ENCODE results near the gene MON2.
"Not testable (repeated sequence)": the region's sequence is repeated elsewhere in the genome, so short reads cannot be mapped to it uniquely, and the experiment has no call there.

MON2 gene, protein sequence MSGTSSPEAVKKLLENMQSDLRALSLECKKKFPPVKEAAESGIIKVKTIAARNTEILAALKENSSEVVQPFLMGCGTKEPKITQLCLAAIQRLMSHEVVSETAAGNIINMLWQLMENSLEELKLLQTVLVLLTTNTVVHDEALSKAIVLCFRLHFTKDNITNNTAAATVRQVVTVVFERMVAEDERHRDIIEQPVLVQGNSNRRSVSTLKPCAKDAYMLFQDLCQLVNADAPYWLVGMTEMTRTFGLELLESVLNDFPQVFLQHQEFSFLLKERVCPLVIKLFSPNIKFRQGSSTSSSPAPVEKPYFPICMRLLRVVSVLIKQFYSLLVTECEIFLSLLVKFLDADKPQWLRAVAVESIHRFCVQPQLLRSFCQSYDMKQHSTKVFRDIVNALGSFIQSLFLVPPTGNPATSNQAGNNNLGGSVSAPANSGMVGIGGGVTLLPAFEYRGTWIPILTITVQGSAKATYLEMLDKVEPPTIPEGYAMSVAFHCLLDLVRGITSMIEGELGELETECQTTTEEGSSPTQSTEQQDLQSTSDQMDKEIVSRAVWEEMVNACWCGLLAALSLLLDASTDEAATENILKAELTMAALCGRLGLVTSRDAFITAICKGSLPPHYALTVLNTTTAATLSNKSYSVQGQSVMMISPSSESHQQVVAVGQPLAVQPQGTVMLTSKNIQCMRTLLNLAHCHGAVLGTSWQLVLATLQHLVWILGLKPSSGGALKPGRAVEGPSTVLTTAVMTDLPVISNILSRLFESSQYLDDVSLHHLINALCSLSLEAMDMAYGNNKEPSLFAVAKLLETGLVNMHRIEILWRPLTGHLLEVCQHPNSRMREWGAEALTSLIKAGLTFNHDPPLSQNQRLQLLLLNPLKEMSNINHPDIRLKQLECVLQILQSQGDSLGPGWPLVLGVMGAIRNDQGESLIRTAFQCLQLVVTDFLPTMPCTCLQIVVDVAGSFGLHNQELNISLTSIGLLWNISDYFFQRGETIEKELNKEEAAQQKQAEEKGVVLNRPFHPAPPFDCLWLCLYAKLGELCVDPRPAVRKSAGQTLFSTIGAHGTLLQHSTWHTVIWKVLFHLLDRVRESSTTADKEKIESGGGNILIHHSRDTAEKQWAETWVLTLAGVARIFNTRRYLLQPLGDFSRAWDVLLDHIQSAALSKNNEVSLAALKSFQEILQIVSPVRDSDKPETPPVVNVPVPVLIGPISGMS (N-terminal part only)
- total RNA-seq, result 177 to 188 reads per million in 2 donors

DNA sequence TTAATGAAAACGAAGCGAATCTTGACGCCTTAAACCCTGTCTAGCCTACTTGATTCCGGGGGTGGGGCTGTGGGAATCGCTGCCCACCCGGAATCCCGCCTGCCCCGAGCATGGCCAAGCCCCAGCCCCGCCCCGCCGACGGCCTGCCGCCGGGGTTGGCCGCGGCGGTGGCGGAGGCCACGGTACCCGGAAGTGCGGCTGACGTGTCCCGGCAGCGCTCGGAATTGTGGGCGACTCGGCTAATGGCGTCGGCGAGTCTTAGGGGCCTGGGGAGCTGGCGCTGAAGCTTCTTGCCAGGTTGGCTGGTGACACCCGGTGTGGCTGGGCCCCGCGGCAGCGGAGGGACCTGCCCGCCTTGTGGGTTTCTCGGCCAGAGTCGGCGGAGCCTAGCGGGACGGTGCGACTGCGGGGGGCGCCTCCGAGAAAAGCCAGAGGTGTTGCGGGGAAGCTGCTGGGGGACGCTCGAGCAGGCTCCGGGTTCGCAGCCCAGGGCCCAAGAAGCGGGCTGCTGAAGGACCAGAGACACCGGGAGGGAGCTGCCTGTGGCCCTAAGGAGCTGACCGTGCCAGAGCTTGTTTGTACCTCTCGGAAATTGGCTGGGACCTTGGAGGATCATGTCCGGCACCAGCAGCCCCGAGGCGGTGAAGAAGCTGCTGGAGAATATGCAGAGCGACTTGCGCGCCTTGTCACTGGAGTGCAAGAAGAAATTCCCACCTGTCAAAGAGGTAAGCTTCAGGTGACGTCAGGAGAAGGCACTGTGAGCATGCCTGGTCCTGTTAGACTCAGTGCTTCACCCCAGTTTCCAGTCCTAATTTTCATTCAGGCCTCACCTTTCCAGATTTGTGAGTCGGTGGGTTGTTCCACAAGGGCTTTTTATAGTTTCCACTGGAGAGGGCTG lies at the start of gene MON2:
Gene MON2 (plus strand): TSS at position 233 of the 898 bp plus-strand sequence. CDS start 382 bp downstream, at position 615.
- peak; percentile 85 for DNase-seq

DNA sequence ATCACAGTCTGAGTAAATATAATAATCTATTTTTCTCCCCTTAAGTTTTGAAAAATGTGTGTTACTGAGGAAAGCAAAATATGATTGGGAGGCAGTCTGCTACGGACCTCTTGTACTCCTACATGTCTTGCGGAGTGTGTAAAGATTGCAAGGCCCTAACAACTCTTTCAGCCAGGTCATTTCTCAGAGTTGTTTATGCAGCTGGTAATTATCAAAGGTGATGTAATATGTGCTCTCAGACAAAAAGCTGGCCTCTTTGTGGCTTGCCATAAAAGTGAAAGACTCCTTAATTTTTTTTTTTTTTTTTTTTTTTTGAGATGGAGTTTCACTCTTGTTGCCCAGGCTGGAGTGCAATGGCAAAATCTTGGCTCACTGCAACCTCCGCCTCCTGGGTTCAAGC lies 40.5 kb upstream of the MON2 start:
- no peak for DNase-seq

DNA sequence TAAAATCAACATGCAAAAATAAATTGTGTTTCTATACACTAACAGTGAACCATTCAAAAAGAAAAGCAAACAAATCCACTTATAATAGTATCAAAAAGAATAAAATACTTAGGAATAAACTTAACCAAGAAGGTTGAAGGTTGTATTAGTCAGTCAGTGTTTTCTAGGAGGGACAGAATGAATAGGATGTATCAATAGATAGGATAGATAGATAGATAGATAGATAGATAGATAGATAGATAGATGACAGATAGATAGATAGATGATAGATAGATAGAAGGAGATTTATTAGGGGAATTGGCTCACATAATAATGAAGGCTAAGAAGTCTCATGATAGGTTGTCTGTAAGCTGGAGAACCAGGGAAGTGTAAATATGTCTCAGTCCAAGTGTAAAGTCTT lies 37.2 kb upstream of the MON2 start:
- no peak for DNase-seq

- no peak for DNase-seq
These were observed 31.9 kb upstream of the MON2 start for GRCh38 chr12:62434494-62435302.

DNA sequence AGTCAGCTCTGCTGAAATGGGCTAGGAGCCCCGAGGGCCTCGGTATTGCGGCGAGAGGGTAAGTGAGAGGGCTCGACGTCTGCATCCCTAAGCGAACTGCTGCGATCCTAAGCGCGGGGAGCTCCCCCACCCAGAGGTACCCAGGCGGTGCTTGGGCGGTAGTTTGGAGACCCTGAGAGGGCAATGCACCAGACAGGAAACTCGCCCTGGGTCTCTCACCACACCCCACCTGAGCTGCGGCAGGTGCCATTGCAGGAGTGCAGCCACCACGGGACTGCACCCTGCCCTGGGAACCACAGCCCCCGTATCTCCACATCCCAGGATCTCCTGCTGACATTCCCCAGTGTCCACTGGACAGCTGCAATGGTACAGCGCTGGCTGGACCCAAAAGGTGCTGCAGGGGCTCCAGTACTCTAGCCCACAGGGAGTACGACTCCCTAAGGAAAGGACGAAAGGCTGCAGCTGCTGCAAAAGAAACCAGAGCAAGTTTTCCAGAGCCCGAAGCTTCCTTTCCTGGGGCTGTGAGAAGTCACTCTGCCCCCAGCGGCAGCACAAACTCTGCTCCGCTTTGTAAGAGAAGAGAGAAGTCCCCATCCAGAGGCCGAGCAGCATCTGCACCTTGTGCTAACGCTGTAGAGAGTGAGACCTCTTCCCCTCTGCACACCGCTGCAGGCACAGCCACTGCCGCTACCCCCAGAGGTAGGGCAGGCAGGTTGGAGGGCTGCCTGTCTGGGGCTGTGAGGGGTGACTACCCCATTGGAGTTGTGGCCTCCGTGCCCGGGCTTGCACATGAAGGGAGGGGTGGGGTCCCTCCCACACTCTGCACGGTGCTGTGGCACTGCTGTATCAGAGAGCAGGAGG lies 31.1 kb upstream of the MON2 start:
- no peak for DNase-seq

GRCh38 chr12:62436164-62436503 lies 30.5 kb upstream of the MON2 start:
- no peak for DNase-seq

DNA sequence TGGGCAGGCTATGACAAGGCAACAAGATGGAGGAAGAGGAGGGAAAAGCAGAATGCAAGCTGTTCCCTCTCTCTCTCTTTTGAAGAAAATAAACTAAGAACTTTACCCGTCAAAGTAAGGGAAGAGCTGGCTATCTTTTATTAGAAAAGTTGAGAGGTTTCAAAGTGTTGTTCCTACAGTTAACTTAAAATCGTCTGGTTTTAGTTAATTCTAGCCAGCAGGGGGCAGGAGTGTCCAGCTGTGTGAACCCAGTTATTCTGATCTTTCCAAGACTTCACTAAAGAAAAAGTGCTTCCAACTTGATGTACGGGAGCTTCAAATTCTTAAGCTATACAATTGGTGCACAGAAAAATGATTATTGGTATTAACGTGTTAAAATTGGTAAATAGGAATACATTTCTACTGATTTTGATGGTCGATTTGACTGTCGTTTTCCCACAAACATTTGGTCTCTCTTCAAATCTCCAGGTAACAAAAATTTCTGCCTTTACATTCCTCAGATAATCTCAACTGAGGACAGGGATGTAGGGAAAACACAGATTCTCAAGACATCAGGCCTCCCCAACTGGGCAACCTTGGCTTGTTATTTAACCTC lies 28.4 kb upstream of the MON2 start:
- no peak for DNase-seq

DNA sequence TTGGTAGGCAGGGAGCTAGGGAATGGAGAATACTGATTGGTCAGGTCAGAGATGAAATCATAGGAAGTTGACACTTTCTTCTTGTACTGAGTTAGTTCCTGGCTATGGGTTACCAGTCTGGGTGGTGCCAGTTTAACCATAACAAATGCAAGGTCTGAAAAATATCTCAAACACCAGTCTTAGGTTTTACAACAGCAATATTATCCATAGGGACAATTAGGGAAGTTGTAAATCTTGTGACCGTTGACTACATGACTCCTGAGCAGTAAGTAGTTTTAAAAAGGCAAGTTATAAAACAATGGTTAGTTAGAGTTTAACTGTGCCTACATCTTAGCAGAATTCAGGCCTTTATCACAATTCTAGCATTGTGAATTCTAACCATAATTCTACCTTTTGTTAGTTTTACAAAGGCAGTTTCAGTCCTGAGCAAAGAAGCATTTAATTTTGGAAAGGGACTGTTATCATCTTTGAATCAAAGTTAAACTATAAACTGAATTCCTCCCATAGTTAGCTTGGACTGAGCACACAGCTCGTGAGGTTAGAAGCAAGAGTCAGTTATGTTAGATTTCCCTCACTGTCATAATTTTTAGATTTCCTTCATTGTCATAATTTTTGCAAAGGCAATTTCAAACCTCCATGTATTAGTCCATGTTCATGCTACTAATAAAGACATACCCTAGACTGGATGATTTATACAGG lies 19.7 kb upstream of the MON2 start:
- DNase-seq, result no peak

GRCh38 chr12:62448436-62448835 lies 18.2 kb upstream of the MON2 start:
- DNase-seq, result no peak

GRCh38 chr12:62455429-62455828 lies 11.2 kb upstream of the MON2 start:
- not testable (repeated sequence) for DNase-seq

DNA sequence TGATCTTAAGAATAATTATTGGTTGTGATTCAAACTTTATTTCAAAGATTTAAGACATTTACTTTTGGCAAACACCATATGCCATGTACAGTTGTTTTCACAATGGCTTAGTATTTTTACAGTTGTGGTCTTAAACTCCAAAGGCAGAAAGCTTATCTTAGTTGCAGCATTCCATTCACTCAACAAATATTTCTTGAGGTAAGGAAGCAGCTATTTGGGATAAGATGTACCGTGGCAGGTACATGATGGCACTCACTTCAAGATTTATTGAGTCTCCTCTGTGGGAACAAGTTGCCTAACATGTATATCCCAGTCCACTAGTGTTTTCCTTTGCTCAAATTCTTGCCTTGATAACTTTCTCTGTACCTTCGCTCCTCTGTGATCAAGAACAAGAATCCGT lies 8.0 kb upstream of the MON2 start:
- no peak for DNase-seq

- DNase-seq, result no peak
These were observed 6.7 kb upstream of the MON2 start for GRCh38 chr12:62459976-62460375.

DNA sequence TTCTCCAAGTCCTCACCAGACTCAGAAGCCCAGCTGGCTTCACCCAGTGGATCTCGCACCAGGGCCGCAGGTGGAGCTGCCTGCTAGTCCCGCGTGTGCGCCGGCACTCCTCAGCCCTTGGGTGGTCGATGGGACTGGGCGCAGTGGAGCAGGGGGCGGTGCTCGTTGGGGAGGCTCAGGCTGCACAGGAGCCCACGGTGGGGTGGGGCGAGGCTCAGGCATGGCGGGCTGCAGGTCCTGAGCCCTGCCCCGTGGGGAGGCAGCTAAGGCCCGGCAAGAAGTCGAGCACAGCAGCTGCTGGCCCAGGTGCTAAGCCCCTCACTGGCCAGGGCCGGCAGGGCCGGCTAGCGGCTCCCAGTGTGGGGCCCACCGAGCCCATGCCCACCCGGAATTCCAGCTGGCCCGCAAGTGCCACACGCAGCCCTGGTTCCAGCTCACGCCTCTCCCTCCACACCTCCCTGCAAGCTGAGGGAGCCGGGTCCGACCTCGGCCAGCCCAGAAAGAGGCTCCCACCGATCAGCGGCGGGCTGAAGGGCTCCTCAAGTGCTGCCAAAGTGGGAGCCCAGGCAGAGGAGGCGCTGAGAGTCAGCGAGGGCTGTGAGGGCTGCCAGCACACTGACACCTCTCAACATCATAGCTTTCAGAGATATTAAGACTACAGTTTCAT lies 5.3 kb upstream of the MON2 start:
- not testable (repeated sequence) for DNase-seq

DNA sequence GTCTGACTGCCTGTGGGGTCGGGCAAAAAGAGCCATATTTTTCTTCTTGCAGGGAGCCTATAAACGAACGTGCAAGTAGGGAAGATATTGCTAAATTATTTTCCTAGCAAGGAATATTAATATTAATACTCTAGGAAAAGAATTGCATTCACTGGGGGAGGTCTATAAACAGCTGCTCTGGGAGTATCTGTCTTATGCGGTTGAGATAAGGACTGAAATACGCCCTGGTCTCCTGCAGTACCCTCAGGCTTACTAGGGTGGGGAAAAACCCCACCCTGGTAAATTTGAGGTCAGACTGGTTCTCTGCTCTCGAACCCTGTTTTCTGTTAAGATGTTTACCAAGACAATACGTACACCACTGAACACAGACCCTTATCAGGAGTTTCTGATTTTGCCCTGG lies 3.4 kb upstream of the MON2 start:
- DNase-seq, result not testable (repeated sequence)

- no peak for DNase-seq
These were observed 520 bp upstream of the MON2 start for GRCh38 chr12:62466018-62466593.

GRCh38 chr12:62468397-62468796 lies 1.8 kb downstream of the MON2 start:
- DNase-seq, result no peak

GRCh38 chr12:62468935-62469334 lies 2.3 kb downstream of the MON2 start:
- DNase-seq, result no peak

GRCh38 chr12:62469704-62470103 lies 3.1 kb downstream of the MON2 start:
- DNase-seq, result no peak

All from activated gamma-delta T cell (primary cell).